Thyroid gland (tissue), 4 donors: ENCODE measurements around the gene FAM72B.
"Not testable (repeated sequence)": the region's sequence is repeated elsewhere in the genome, so short reads cannot be mapped to it uniquely, and the experiment has no call there.

Experiments
- POLR2A ChIP-seq, 2 donors: fragments of 450-650 bp; IDR thresholded peaks; one replicate each; pipeline ENCODE4 v1.6.1; 2017; ENCODE audit warnings: antibody characterized with exemption in 2 of 2, mild to moderate bottlenecking in 2 of 2, moderate library complexity in 1 of 2
- TF ChIP-seq, protein P1 (sequence below), 6 experiments: fragments of 200-600 bp in 3 of 6; fragments of 450-650 bp in 3 of 6; sonication (generic) in 3 of 6; IDR thresholded peaks; one replicate each; pipeline ENCODE4 v1.5.1; 2016 to 2019; ENCODE audit warnings: antibody characterized with exemption in 6 of 6, mild to moderate bottlenecking in 2 of 6, inconsistent platforms in 1 of 6, moderate library complexity in 1 of 6

DNA sequence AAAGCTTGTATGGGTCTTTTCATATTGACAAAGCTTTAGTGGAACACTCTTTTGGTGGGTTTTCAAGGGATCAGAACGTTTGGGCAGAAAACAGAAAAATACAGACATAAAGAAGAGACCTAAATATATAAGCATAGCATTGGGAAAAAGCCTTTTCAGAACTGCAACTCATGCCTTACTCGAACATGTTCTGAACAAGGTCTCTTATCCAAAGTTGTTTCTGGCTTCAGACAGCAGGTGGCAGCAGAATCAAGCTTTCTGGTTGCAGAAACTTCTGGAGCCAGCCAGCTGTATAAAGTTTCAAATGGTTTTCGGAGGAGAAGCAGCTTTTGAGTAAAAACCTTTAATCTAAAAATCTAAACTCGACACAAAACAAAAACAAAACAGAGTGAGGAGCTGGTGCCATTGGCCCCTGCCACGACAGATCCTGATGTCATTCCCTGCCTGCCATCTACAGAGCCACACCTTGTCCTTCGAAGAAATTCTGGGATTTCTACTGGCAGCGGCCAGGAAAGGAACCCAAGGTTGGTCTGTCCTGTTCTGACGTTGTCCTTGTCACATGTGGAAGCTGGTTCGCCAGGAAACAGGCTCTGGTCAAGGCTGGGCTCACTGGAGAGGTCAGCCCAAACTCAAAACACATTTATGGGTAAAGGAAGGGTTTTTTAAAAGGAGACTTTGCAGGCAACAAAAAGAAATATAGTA is 35.5 kb downstream of the FAM72B start:
- TF ChIP-seq, protein P1, sequence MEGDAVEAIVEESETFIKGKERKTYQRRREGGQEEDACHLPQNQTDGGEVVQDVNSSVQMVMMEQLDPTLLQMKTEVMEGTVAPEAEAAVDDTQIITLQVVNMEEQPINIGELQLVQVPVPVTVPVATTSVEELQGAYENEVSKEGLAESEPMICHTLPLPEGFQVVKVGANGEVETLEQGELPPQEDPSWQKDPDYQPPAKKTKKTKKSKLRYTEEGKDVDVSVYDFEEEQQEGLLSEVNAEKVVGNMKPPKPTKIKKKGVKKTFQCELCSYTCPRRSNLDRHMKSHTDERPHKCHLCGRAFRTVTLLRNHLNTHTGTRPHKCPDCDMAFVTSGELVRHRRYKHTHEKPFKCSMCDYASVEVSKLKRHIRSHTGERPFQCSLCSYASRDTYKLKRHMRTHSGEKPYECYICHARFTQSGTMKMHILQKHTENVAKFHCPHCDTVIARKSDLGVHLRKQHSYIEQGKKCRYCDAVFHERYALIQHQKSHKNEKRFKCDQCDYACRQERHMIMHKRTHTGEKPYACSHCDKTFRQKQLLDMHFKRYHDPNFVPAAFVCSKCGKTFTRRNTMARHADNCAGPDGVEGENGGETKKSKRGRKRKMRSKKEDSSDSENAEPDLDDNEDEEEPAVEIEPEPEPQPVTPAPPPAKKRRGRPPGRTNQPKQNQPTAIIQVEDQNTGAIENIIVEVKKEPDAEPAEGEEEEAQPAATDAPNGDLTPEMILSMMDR (IDR thresholded peaks at IDR 0.05), result peak in 1 of 6 experiments; percentile 34
- not testable (repeated sequence) for TF ChIP-seq POLR2A (IDR thresholded peaks at IDR 0.05)
